AG04450 (cell line): ENCODE data around the gene SAMSN1. TPM values are rescaled to one million over a fixed set of nuclear protein-coding genes. Genes with fewer than 3 reads are reported as not detected.

ENCODE experiments used
- CTCF ChIA-PET: fragments of 300-600, 350-600 bp; formaldehyde crosslinking; extraction: SDS; loops from one replicate; lab custom pipeline; 2022; ENCODE audit warnings: antibody characterized with exemption, inconsistent platforms; lab: Charles Lee
- POLR2A ChIA-PET: fragments of 350-600 bp; formaldehyde crosslinking; extraction: SDS; loops from one replicate; lab custom pipeline; 2021; ENCODE audit warnings: antibody characterized with exemption, inconsistent platforms; lab: Yijun Ruan, JAX
- DNase-seq: peaks from one replicate; pipeline ENCODE4 v3.0.0-alpha.2; 2011; ENCODE audit warnings: low read depth, low spot score
- H3K27ac ChIP-seq: one replicate; pipeline ENCODE4 v1.5.1; 2012; ENCODE audit warnings: low read depth, low read length, control low read depth
- H3K27me3 ChIP-seq: one replicate; pipeline ENCODE4 v1.6.0; 2012; ENCODE audit warnings: low read length; ENCODE audit not compliant: control insufficient read depth, insufficient read depth
- H3K4me3 ChIP-seq: 2 replicates; pipeline ENCODE4 v1.5.1; 2011; ENCODE audit warnings: mild to moderate bottlenecking, low read depth, low read length, control low read depth
- H3K9me3 ChIP-seq: 2 replicates; pipeline ENCODE4 v1.5.1; 2012; ENCODE audit warnings: low read length; ENCODE audit not compliant: control insufficient read depth, insufficient read depth
- polyA plus RNA-seq: library from polyadenylated mRNA; depleted of rRNA; stranded (reverse); fragments of >200 nt; gene quantifications from 2 replicates; pipeline ENCODE4 v1.2.3, GENCODE V29; 2011
- TF ChIP-seq, protein P1 (sequence below): IDR thresholded peaks from 2 replicates; pipeline ENCODE4 v1.5.1; 2011; ENCODE audit warnings: low read depth, low read length, control low read depth, inconsistent platforms

The SAMSN1 gene
- polyA plus RNA-seq, 1 experiment: not detected

DNA sequence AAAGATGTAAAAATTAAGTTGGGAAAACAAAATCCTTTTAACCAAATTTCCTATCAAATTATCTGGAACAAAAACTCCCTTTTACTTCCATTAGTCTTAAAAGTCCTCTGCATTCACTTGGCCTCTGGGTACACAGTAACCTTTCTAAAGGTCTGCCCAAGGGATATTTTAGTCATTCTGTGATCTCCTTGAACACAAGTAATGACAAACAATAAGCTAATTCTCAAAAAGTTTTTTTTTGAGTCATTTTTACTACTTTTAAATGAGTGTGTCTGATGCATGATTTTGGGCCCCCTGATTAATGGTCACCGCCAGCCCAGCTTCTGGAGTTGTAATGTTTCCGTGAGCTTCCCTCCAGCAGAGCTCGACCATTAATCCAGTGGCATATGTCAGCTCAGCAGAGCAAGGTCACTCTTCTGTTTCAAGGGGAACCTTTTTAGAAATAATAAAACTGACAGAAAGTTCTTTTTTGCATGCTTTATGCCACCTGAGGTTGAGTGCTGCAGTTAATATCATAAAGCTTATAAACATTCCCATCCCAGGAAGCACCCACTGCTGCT lies 14.3 kb downstream of the SAMSN1 start:
- H3K27ac ChIP-seq: no peak overlapping the region
- no peak for DNase-seq
- H3K27me3 ChIP-seq: no peaks in the 10 kb centered on the region
- TF ChIP-seq, protein P1, sequence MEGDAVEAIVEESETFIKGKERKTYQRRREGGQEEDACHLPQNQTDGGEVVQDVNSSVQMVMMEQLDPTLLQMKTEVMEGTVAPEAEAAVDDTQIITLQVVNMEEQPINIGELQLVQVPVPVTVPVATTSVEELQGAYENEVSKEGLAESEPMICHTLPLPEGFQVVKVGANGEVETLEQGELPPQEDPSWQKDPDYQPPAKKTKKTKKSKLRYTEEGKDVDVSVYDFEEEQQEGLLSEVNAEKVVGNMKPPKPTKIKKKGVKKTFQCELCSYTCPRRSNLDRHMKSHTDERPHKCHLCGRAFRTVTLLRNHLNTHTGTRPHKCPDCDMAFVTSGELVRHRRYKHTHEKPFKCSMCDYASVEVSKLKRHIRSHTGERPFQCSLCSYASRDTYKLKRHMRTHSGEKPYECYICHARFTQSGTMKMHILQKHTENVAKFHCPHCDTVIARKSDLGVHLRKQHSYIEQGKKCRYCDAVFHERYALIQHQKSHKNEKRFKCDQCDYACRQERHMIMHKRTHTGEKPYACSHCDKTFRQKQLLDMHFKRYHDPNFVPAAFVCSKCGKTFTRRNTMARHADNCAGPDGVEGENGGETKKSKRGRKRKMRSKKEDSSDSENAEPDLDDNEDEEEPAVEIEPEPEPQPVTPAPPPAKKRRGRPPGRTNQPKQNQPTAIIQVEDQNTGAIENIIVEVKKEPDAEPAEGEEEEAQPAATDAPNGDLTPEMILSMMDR: no peak
- ChIA-PET POLR2A (no interaction called here), CTCF (no interaction called here)
- no peak overlapping the region for H3K4me3 ChIP-seq
- H3K9me3 ChIP-seq: peaks cover 3% of the 10 kb centered on the region; the same call in 1 of the 2 replicates

DNA sequence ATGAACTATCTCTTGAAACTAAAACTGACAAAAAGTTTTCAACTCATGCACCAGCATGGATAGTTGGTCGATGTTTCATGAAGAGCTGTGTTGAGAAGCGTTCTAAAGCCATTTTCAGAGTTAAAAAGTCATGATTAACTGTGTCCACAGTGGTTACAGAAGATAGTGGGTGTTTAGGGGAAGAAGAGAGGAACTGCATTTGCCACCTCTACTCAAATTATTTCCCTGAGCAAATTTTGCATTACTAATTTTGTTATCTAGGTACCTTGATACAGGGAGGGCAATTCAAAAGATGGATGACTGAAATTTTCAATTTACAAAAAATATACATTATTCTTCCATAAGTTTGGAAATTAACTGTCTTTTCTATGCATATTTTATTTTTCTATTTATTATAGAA lies 15.5 kb downstream of the SAMSN1 start:
- TF ChIP-seq, protein P1: no peak
- Histone ChIP-seq H3K27ac (no peak overlapping the region), H3K9me3 (peaks cover 3% of the 10 kb centered on the region; the same call in 1 of the 2 replicates), H3K4me3 (no peak overlapping the region), H3K27me3 (no peaks in the 10 kb centered on the region)
- CTCF ChIA-PET: no interaction called here
- no peak for DNase-seq
- POLR2A ChIA-PET: no interaction called here

DNA sequence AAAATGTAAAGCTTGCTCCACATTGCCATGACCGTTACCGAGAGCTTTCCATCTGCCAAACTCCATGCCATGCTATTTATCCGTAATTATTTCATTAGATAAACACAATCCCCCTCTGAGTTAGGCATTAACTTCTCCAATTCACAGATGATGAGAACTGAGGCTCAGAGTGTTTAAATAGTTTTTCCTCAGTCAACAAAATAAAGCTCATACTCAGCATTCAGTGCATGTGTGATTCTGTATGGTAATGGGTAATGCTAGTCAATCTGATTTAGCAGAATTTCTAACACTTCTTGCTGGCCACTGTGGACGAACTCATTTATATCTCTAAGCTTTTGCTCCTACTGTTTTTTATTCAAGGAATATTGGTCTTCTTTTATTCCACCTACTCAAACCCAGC lies 17.3 kb downstream of the SAMSN1 start:
- Histone ChIP-seq H3K27ac (no peak overlapping the region), H3K4me3 (no peak overlapping the region), H3K27me3 (no peaks in the 10 kb centered on the region), H3K9me3 (no peaks in the 10 kb centered on the region)
- CTCF ChIA-PET: no interaction called here
- TF ChIP-seq, protein P1: no peak
- DNase-seq: no peak
- POLR2A ChIA-PET: no interaction called here

GRCh38 chr21:14527696-14528652 lies 18.1 kb downstream of the SAMSN1 start:
- TF ChIP-seq, protein P1: no peak
- ChIA-PET POLR2A (no interaction called here), CTCF (interaction anchor here (0.7 kb wide), 1 partner anchor 958 kb away, joined by 8 read pairs; no protein-coding TSS in a partner anchor)
- DNase-seq: no peak
- Histone ChIP-seq H3K27ac (no peak overlapping the region), H3K27me3 (no peaks in the 10 kb centered on the region), H3K4me3 (no peak overlapping the region), H3K9me3 (no peaks in the 10 kb centered on the region)
